B cell (primary cell): Measurements from ENCODE around the gene PPM1G.

Source experiments
- EZH2 ChIP-seq: IDR thresholded peaks from 2 replicates; pipeline ENCODE4 v1.6.1; 2012; ENCODE audit warnings: borderline replicate concordance, low read depth, mild to moderate bottlenecking, moderate library complexity, low read length; ENCODE audit not compliant: insufficient read depth, poor library complexity, severe bottlenecking
- TF ChIP-seq, protein P1 (sequence below): fragments of 200-600 bp; IDR thresholded peaks from one replicate; pipeline ENCODE4 v1.8.0; 2022; ENCODE audit warnings: antibody characterized with exemption, mild to moderate bottlenecking

DNA sequence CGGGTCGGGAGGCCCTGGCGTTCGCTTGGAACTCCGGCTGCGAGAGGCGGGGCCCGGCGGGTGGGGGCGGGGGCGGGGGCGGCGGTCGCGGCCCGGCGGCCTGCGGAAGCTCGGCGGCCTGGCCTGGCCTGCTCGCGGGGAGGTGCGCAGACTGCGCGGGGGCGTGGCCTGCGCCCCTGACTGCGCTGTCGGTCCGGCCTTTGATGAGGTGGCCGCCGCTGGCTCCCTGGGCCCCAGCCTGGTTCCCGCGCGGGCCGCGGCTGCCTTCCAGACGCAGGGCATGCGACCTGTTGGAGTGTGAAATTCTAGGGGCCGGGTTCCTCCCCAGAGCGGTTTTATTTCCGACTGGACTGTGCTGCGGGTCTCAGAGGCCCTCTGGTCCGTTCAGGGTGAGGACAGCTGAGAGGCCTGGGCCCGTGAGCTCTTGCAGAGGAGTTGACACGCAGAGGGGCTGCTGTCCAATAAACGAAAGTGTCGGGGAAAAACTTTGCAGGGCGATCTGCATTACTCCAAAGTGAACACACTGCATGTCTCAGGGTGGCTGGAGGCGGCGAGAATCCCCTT, 19.7 kb upstream of the PPM1G start:
- TF ChIP-seq, protein P1, sequence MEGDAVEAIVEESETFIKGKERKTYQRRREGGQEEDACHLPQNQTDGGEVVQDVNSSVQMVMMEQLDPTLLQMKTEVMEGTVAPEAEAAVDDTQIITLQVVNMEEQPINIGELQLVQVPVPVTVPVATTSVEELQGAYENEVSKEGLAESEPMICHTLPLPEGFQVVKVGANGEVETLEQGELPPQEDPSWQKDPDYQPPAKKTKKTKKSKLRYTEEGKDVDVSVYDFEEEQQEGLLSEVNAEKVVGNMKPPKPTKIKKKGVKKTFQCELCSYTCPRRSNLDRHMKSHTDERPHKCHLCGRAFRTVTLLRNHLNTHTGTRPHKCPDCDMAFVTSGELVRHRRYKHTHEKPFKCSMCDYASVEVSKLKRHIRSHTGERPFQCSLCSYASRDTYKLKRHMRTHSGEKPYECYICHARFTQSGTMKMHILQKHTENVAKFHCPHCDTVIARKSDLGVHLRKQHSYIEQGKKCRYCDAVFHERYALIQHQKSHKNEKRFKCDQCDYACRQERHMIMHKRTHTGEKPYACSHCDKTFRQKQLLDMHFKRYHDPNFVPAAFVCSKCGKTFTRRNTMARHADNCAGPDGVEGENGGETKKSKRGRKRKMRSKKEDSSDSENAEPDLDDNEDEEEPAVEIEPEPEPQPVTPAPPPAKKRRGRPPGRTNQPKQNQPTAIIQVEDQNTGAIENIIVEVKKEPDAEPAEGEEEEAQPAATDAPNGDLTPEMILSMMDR: no peak
- no peak for TF ChIP-seq EZH2
